Thyroid gland (tissue), 4 donors: ENCODE measurements around the gene NRDE2.

Experiments
- CTCF ChIP-seq, 6 experiments: fragments of 200-600 bp in 3 of 6; fragments of 450-650 bp in 3 of 6; sonication (generic) in 3 of 6; IDR thresholded peaks; one replicate each; pipeline ENCODE4 v1.5.1; 2016 to 2019; ENCODE audit warnings: antibody characterized with exemption in 6 of 6, mild to moderate bottlenecking in 2 of 6, inconsistent platforms in 1 of 6, moderate library complexity in 1 of 6
- POLR2A ChIP-seq, 2 donors: fragments of 450-650 bp; IDR thresholded peaks; one replicate each; pipeline ENCODE4 v1.6.1; 2017; ENCODE audit warnings: antibody characterized with exemption in 2 of 2, mild to moderate bottlenecking in 2 of 2, moderate library complexity in 1 of 2

GRCh38 chr14:90358359-90358758 lies 26.6 kb upstream of the NRDE2 start:
- no peak for TF ChIP-seq CTCF (IDR thresholded peaks at IDR 0.05)
- no peak for TF ChIP-seq POLR2A (IDR thresholded peaks at IDR 0.05)
